Measurements from ENCODE around the gene MMP3.
"Not testable (repeated sequence)": the region's sequence is repeated elsewhere in the genome, so short reads cannot be mapped to it uniquely, and the experiment has no call there.

GRCh38 chr11:102869354-102869964, 26.1 kb upstream of the MMP3 start:
- not testable (repeated sequence) for TF ChIP-seq CTCF, POLR2A (IDR thresholded peaks at IDR 0.05)
